Gastrocnemius medialis (tissue), 4 donors: ENCODE results near the gene ZFYVE1. TPM values are rescaled to one million over a fixed set of nuclear protein-coding genes. Genes with fewer than 3 reads are reported as not detected.
"Not testable (repeated sequence)": the region's sequence is repeated elsewhere in the genome, so short reads cannot be mapped to it uniquely, and the experiment has no call there.

Experiments used
- ATAC-seq, 2 donors: fragments of 150-250 bp; one replicate each; pipeline ENCODE4 v1.9.1; 2016
- DNase-seq, 2 donors: peaks; one replicate each; pipeline ENCODE4 v3.0.0-alpha.2; 2019
- H3K27ac ChIP-seq, 4 donors: fragments of 200-600 bp; sonication (generic); 1 replicate in 1 of 4; 2 replicates in 3 of 4; pipeline ENCODE4 v1.5.1; 2016 to 2018; ENCODE audit warnings: mild to moderate bottlenecking in 2 of 4, moderate library complexity in 1 of 4
- H3K27me3 ChIP-seq, 3 donors: fragments of 200-600 bp; sonication (generic) in 2 of 3; 1 replicate in 1 of 3; 2 replicates in 2 of 3; pipeline versions ENCODE4 v1.5.1 to v1.6.0; 2016 to 2019; ENCODE audit warnings: mild to moderate bottlenecking in 1 of 3, moderate library complexity in 1 of 3
- H3K36me3 ChIP-seq, 2 donors: fragments of 200-600 bp; sonication (generic) in 1 of 2; one replicate each; pipeline ENCODE4 v1.5.1; 2017 to 2018
- H3K4me1 ChIP-seq, 2 donors: fragments of 200-600 bp; sonication (generic) in 1 of 2; one replicate each; pipeline ENCODE4 v1.5.1; 2016 to 2017; ENCODE audit warnings: mild to moderate bottlenecking in 2 of 2
- H3K4me3 ChIP-seq, 4 donors: fragments of 200-600 bp; sonication (generic) in 3 of 4; 1 replicate in 1 of 4; 2 replicates in 3 of 4; pipeline ENCODE4 v1.5.1; 2016 to 2019; ENCODE audit warnings: mild to moderate bottlenecking in 2 of 4
- H3K9me3 ChIP-seq, 3 donors: fragments of 200-600 bp; sonication (generic) in 2 of 3; 1 replicate in 1 of 3; 2 replicates in 2 of 3; pipeline ENCODE4 v1.5.1; 2016 to 2019
- CTCF ChIP-seq, 5 experiments: fragments of 450-650 bp in 3 of 5; fragments of 200-600 bp in 2 of 5; sonication (generic) in 2 of 5; IDR thresholded peaks in 4 of 5; conservative IDR thresholded peaks in 1 of 5; 1 replicate in 4 of 5; 2 replicates in 1 of 5; pipeline ENCODE4 v1.5.1; 2016 to 2019; ENCODE audit warnings: antibody characterized with exemption in 5 of 5, mild to moderate bottlenecking in 3 of 5, moderate library complexity in 3 of 5
- POLR2A ChIP-seq, 2 donors: fragments of 450-650 bp; IDR thresholded peaks; one replicate each; pipeline ENCODE4 v1.6.1; 2017; ENCODE audit warnings: antibody characterized with exemption in 2 of 2, mild to moderate bottlenecking in 2 of 2, moderate library complexity in 2 of 2
- in situ Hi-C, 4 donors: fragments of 200-750 bp; cut with MboI; loops; one replicate each; pipeline versions ENCODE4 v1.15.0 to v1.8.0; 2017; ENCODE audit warnings: low sequenced_read_pairs in 4 of 4
- intact Hi-C: fragments of 100-400 bp; cut with DNase I; formaldehyde crosslinking; loops from one replicate; pipeline ENCODE4 v1.15.1; 2023; ENCODE audit warnings: low total_unique reads
- total RNA-seq, 4 donors: library from RNA; depleted of rRNA; stranded (reverse); fragments of >200 nt; gene quantifications; one replicate each; pipeline versions ENCODE4 v1.1.0 to v1.2.3, GENCODE V29; 2016

The ZFYVE1 gene
- total RNA-seq, 4 donors from 2014 or later: 16.7 to 28.3 (median 19.3) TPM

- TF ChIP-seq POLR2A (IDR thresholded peaks at IDR 0.05): no peak
- no peak for TF ChIP-seq CTCF (IDR thresholded peaks at IDR 0.05 in 4 of 5, conservative IDR thresholded peaks at IDR 0.05 in 1 of 5)
- Histone ChIP-seq H3K4me1 (peaks cover 30 to 36% of the 10 kb centered on the region in 2 donors), H3K9me3 (no peaks in the 10 kb centered on the region), H3K4me3 (peak overlapping the region; percentile 66 to 92 (median 84)), H3K27ac (peak overlapping the region; percentile 87 to 98 (median 92)), H3K27me3 (no peaks in the 10 kb centered on the region), H3K36me3 (no peaks in the 10 kb centered on the region)
- intact Hi-C loops: loop anchor here (1.0 kb wide), 2 partner anchors 31 to 78 kb away; partner anchors contain the start of genes PSEN1 and ZFYVE1
- in situ Hi-C loops: no loop called here
- ATAC-seq: peak; percentile 12
- no peak for DNase-seq
Measured at GRCh38 chr14:73057944-73058223, 31.0 kb upstream of the ZFYVE1 start.

GRCh38 chr14:73055251-73055650 is 28.3 kb upstream of the ZFYVE1 start:
- H3K27me3 ChIP-seq: no peaks in the 10 kb centered on the region
- in situ Hi-C loops (no loop called here), intact Hi-C loops (no loop called here)
- H3K4me1 ChIP-seq: peaks cover 19 to 20% of the 10 kb centered on the region in 2 donors
- no peak overlapping the region for H3K27ac ChIP-seq
- ATAC-seq: no peak
- H3K9me3 ChIP-seq: no peaks in the 10 kb centered on the region
- DNase-seq: no peak
- TF ChIP-seq CTCF (IDR thresholded peaks at IDR 0.05 in 4 of 5, conservative IDR thresholded peaks at IDR 0.05 in 1 of 5) (no peak), POLR2A (IDR thresholded peaks at IDR 0.05) (no peak)
- no peaks in the 10 kb centered on the region for H3K36me3 ChIP-seq
- no peak overlapping the region for H3K4me3 ChIP-seq

GRCh38 chr14:73049428-73049827 is 22.5 kb upstream of the ZFYVE1 start:
- intact Hi-C loops: no loop called here
- Histone ChIP-seq H3K4me3 (no peak overlapping the region), H3K27me3 (no peaks in the 10 kb centered on the region), H3K9me3 (no peaks in the 10 kb centered on the region), H3K27ac (no peak overlapping the region), H3K36me3 (no peaks in the 10 kb centered on the region), H3K4me1 (no peaks in the 10 kb centered on the region)
- TF ChIP-seq POLR2A (IDR thresholded peaks at IDR 0.05) (no peak), CTCF (IDR thresholded peaks at IDR 0.05 in 4 of 5, conservative IDR thresholded peaks at IDR 0.05 in 1 of 5) (no peak)
- no peak for ATAC-seq
- in situ Hi-C loops: no loop called here
- no peak for DNase-seq

- in situ Hi-C loops (no loop called here), intact Hi-C loops (no loop called here)
- DNase-seq: no peak
- TF ChIP-seq CTCF (IDR thresholded peaks at IDR 0.05 in 4 of 5, conservative IDR thresholded peaks at IDR 0.05 in 1 of 5) (no peak), POLR2A (IDR thresholded peaks at IDR 0.05) (no peak)
- H3K9me3 ChIP-seq: no peaks in the 10 kb centered on the region
- no peak for ATAC-seq
- H3K27ac ChIP-seq: no peak overlapping the region
- no peaks in the 10 kb centered on the region for H3K4me1 ChIP-seq
- no peaks in the 10 kb centered on the region for H3K36me3 ChIP-seq
- no peaks in the 10 kb centered on the region for H3K27me3 ChIP-seq
- no peak overlapping the region for H3K4me3 ChIP-seq
Measured at GRCh38 chr14:73047808-73048207, 20.9 kb upstream of the ZFYVE1 start.

GRCh38 chr14:73036706-73037450 is 10.0 kb upstream of the ZFYVE1 start:
- H3K4me1 ChIP-seq, H3K4me3 ChIP-seq, H3K9me3 ChIP-seq, DNase-seq, H3K36me3 ChIP-seq, ATAC-seq, in situ Hi-C loops, H3K27me3 ChIP-seq, H3K27ac ChIP-seq, intact Hi-C loops: not testable (repeated sequence)
